Small intestine (tissue), 7 donors: ENCODE measurements around the gene SV2C. TPM values are rescaled to one million over a fixed set of nuclear protein-coding genes. Genes with fewer than 3 reads are reported as not detected.

Source experiments
- DNase-seq, 2 donors: peaks; one replicate each; pipeline versions ENCODE4 v3.0.0 to v3.0.0-alpha.2; 2013
- FAIRE-seq: peaks from 2 replicates; lab custom pipeline; 2012; peaks lifted over from hg19 to GRCh38; lab: Jason Lieb, UNC
- H3K27ac ChIP-seq, 3 donors: one replicate each; pipeline ENCODE4 v1.5.1; 2013; ENCODE audit warnings: low read length in 2 of 3, mild to moderate bottlenecking in 2 of 3, control low read depth in 1 of 3, inconsistent platforms in 1 of 3, low read depth in 1 of 3, moderate library complexity in 1 of 3
- H3K27me3 ChIP-seq, 3 donors: one replicate each; pipeline ENCODE4 v1.6.1; 2013; ENCODE audit warnings: low read length in 3 of 3, inconsistent platforms in 1 of 3; ENCODE audit not compliant: control insufficient read depth in 3 of 3, insufficient read depth in 3 of 3
- H3K36me3 ChIP-seq, 3 donors: one replicate each; pipeline ENCODE4 v1.6.1; 2013; ENCODE audit warnings: low read length in 3 of 3, inconsistent platforms in 1 of 3, low read depth in 1 of 3, mild to moderate bottlenecking in 1 of 3, moderate library complexity in 1 of 3; ENCODE audit not compliant: control insufficient read depth in 3 of 3, insufficient read depth in 2 of 3
- H3K4me1 ChIP-seq, 3 donors: one replicate each; pipeline ENCODE4 v1.6.1; 2013; ENCODE audit warnings: low read length in 2 of 3, inconsistent platforms in 1 of 3, low read depth in 1 of 3, mild to moderate bottlenecking in 1 of 3, moderate library complexity in 1 of 3; ENCODE audit not compliant: control insufficient read depth in 3 of 3, insufficient read depth in 2 of 3
- H3K4me3 ChIP-seq, 3 donors: one replicate each; pipeline ENCODE4 v1.5.1; 2013; ENCODE audit warnings: low read length in 3 of 3, control low read depth in 1 of 3, inconsistent platforms in 1 of 3, low read depth in 1 of 3, mild to moderate bottlenecking in 1 of 3, moderate library complexity in 1 of 3
- H3K9me3 ChIP-seq, 2 donors: one replicate each; pipeline ENCODE4 v1.6.1; 2013; ENCODE audit warnings: low read depth in 1 of 2, low read length in 1 of 2; ENCODE audit not compliant: control insufficient read depth in 2 of 2, insufficient read depth in 1 of 2
- WGBS, 3 donors: extraction: QIAGEN DNeasy Blood & Tissue Kit; methylation state at CpG; one replicate each; pipeline ENCODE4 v1.1.7; 2013; 5-methylcytosine and 5-hydroxymethylcytosine counted together
- polyA plus RNA-seq, 4 donors: library from polyadenylated mRNA; stranded (reverse) in 3 of 4; unstranded in 1 of 4; fragments of 200-250 nt in 3 of 4; fragments of 120-200 nt in 1 of 4; gene quantifications; one replicate each; pipeline versions ENCODE4 v1.2.1 to v1.2.3, GENCODE V29; 2013
- donor health status: healthy with polysubstance abuse.
- donor health status: control.
- donor health status: control.
- donor health status: Bipolar disorder and iron deficiency.
- donor health status: healthy.

The SV2C gene
- polyA plus RNA-seq, 4 donors, result 0.03 to 1.6 TPM; not detected in 2

DNA sequence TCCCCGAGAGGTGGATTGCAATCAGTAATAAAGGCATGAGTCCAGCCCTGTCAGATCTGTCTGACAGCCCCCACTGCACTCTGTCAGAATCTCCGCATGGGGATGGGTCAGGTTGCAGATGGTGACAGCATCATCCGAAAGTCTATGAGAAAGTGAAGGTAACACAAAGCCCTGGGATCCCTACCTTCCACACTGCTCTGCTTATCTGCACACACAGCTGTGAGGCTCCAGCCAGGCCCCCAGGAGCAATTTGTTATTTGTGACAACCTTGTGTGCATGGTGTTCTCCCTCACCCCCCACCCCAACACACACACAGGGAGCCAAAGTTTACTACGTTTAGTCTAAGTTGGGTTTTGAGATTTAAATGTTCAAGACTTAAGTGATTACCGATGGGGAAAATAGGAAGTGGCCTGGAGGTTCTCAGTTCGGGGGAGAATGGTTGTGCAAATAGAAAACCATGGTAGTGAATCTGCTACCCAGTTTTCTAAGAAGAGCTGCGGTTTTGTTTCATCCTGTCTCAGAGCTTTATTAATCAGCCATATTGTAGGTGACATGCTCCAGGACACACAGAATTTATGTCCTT lies 92.7 kb downstream of the SV2C start:
- WGBS, 3 donors, result 56 to 84% (median 60%) methylated on average over 7 of the region's 7 CpGs
- peak overlapping the region in 1 of 3 donors; percentile 51 for H3K27ac ChIP-seq
- H3K4me1 ChIP-seq, result no peaks in the 10 kb centered on the region
- no peaks in the 10 kb centered on the region for H3K36me3 ChIP-seq
- no peak overlapping the region for H3K4me3 ChIP-seq
- H3K9me3 ChIP-seq, result no peaks in the 10 kb centered on the region
- FAIRE-seq, result no peak
- DNase-seq, result peak in 1 of 2 donors; percentile 42
- peaks cover 0 to 2% (median 0%) of the 10 kb centered on the region in 3 donors for H3K27me3 ChIP-seq

DNA sequence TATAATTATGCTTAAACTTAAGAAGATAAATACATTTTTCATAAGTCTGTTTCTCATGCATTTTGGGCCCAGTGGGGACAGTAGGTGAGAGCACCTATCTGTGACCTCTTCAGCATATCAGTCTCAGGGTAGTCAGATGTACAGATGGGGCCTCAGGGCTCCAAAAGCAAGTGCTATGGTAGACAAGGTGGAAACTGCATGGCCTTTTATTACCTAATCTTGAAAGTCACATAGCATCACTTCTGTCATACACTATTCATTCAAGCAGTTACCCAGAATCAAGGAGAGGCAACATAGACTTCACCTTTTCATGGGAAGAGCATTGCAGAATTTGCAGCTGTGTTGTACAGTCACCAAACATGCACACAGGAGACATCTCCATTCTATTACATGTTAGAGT lies 94.8 kb downstream of the SV2C start:
- Histone ChIP-seq H3K9me3 (no peaks in the 10 kb centered on the region), H3K4me1 (no peaks in the 10 kb centered on the region), H3K27ac (no peak overlapping the region), H3K4me3 (no peak overlapping the region), H3K27me3 (peaks cover 0 to 2% (median 0%) of the 10 kb centered on the region in 3 donors), H3K36me3 (no peaks in the 10 kb centered on the region)
- FAIRE-seq (no peak), DNase-seq (no peak)

GRCh38 chr5:76178913-76179312 lies 95.7 kb downstream of the SV2C start:
- no peak overlapping the region for H3K27ac ChIP-seq
- DNase-seq, result no peak
- 62 to 77% (median 62%) methylated on average over 5 of the region's 5 CpGs for WGBS, 3 donors
- no peak for FAIRE-seq
- no peaks in the 10 kb centered on the region for H3K36me3 ChIP-seq
- H3K9me3 ChIP-seq, result no peaks in the 10 kb centered on the region
- H3K4me3 ChIP-seq, result no peak overlapping the region
- H3K4me1 ChIP-seq, result no peaks in the 10 kb centered on the region
- peaks cover 0 to 2% (median 0%) of the 10 kb centered on the region in 3 donors for H3K27me3 ChIP-seq

DNA sequence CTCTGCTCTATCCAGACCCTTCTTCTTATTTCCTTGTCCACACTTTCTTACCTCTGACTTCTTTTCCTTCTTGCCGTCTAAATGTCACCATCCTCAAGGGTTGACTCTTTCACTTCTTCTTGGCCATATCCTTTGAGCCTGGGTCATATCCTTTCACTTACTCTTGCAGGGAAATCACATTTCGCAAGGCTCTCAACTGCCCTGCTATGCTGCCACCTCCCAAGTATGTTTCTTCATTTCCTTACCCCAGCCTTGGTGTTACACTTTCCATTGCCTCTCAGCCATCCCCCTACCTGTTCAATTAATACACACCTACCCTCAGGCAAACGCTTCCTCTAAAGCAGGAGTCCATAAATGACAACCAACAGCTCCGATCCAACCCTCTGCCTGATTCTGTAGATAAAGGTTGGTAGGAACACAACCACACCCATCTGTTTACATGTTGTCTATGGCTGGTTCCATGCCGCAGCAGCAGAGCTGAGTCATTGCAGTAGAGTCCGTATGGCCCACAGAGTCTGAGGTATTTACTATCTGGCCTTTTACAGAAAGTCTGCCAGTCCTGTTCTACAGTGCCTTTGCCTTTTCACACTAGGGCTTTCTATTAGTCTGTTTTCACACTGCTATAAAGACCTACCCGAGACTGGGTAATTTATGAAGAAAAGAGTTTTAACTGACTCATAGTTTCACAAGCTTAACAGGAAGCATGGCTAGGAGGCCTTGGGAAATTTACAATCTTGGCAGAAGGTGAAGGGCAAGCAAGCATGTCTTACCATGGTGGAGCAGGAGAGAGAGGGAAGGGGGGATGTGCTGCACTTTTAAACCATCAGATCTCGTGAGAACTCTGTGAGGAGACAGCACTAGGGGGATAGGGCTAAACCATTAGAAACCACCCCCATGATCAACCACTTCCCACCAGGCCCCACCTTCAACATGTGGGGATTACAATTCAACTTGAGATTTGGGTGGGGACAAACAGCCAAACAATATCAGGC lies 97.9 kb downstream of the SV2C start:
- no peaks in the 10 kb centered on the region for H3K9me3 ChIP-seq
- peak in 1 of 2 donors; percentile 20 for DNase-seq
- H3K4me1 ChIP-seq, result no peaks in the 10 kb centered on the region
- no peak overlapping the region for H3K27ac ChIP-seq
- H3K36me3 ChIP-seq, result no peaks in the 10 kb centered on the region
- FAIRE-seq, result no peak
- H3K27me3 ChIP-seq, result peaks cover 0 to 2% (median 0%) of the 10 kb centered on the region in 3 donors
- WGBS, 3 donors, result 62 to 69% (median 67%) methylated on average over 8 of the region's 8 CpGs
- no peak overlapping the region for H3K4me3 ChIP-seq

DNA sequence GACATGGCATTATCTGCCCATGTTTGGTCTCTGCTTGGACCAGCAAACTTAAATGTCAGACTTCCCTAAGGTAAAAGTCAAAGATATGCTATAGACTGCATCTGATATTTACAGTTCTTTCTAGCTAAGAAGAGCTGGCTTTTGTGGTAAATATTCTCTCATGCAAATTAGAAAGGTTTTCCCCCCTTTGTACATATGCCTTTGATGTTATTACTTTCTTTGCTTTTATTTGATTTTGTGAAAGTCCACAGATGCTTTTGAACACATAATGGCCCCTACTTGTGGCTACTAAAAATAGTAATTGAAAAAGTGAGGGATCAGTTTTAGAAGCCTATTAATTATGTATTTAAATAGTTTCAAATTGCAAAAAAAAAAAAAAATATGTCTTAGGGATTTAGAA lies 104.2 kb downstream of the SV2C start:
- Histone ChIP-seq H3K4me1 (no peaks in the 10 kb centered on the region), H3K27me3 (no peaks in the 10 kb centered on the region), H3K4me3 (no peak overlapping the region), H3K27ac (no peak overlapping the region), H3K36me3 (no peaks in the 10 kb centered on the region), H3K9me3 (no peaks in the 10 kb centered on the region)
- no peak for FAIRE-seq
- no peak for DNase-seq

DNA sequence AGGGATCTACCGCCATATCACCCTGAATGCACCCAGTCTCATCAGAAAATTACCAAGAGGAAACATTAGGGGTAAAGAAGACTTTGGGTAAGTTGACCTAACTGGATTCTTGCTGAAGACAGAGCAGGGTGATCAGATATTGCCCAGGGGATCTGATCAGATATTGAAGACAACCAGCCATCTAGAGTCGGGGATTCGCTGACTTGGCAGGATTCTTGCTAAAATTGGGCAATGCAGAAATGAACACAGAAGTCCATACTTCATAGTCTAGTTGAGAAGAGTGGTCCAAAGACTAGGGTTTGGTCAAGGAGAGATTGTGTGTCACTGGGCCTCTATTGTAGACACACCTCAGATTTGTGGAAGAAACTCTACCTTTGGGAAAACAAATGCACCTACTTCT lies 107.2 kb downstream of the SV2C start:
- Histone ChIP-seq H3K27me3 (peaks cover 0 to 2% (median 0%) of the 10 kb centered on the region in 3 donors), H3K27ac (no peak overlapping the region), H3K4me1 (no peaks in the 10 kb centered on the region), H3K9me3 (no peaks in the 10 kb centered on the region), H3K36me3 (no peaks in the 10 kb centered on the region), H3K4me3 (no peak overlapping the region)
- FAIRE-seq, result no peak
- no peak for DNase-seq
- WGBS, 3 donors, result 86 to 93% (median 91%) methylated on average over 3 of the region's 3 CpGs

DNA sequence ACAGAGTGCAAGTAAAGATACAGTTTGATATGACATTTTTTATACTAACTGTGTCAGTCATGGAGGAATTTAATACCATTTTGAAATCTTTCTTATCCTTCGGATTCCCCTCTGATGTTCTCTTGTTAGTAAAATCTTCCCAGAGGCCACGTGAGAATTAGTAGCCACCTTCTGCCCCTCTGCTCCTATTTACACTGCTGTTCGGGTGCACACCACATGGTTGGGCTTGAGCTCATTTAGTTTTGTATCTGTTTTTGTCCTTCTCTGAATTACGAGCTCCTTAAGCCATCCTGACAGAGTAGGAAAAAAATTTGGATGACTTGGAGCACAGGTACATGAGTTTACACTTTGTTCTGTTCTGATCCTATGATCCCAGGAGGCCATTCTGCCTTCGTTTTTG lies 109.7 kb downstream of the SV2C start:
- 62% methylated on average over 5 of the region's 5 CpGs for WGBS, 3 donors
- Histone ChIP-seq H3K27me3 (peaks cover 0 to 2% (median 0%) of the 10 kb centered on the region in 3 donors), H3K27ac (no peak overlapping the region), H3K9me3 (no peaks in the 10 kb centered on the region), H3K4me3 (no peak overlapping the region), H3K36me3 (no peaks in the 10 kb centered on the region), H3K4me1 (no peaks in the 10 kb centered on the region)
- DNase-seq (no peak), FAIRE-seq (no peak)

DNA sequence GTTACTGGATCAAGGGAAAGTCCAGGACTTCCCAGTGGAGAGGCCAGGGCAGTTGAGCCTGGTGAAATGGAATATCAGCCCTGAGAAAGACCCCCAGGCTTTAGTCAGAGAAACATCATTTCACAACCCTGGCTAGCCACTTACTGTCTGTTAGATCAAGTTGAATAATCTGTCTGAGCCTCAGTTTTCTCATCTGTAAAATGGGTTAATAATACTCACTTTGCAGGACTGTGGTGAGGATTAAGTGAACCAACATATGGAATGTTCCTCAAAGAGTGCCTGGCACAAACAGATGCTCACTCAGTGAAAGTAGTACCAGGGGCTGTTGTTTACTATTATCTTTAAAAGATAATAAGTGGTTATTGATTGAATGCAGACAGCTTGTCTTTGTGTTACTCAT lies 110.5 kb downstream of the SV2C start:
- no peak overlapping the region for H3K27ac ChIP-seq
- H3K4me1 ChIP-seq, result no peaks in the 10 kb centered on the region
- H3K9me3 ChIP-seq, result no peaks in the 10 kb centered on the region
- DNase-seq, result no peak
- no peaks in the 10 kb centered on the region for H3K36me3 ChIP-seq
- no peak for FAIRE-seq
- H3K27me3 ChIP-seq, result peaks cover 0 to 2% (median 0%) of the 10 kb centered on the region in 3 donors
- H3K4me3 ChIP-seq, result no peak overlapping the region
